ENCODE measurements around the gene ERV3-1.
"Not testable (repeated sequence)": the region's sequence is repeated elsewhere in the genome, so short reads cannot be mapped to it uniquely, and the experiment has no call there.

The ERV3-1 gene

GRCh38 chr7:64946772-64947171, 59.7 kb downstream of the ERV3-1 start:
- no peak overlapping the region for H3K4me3 ChIP-seq (ENCODE audit: low read length)
- TF ChIP-seq CTCF (conservative IDR thresholded peaks at IDR 0.05; ENCODE audit: low read length), result no peak
- no peak for DNase-seq (ENCODE audit: low read depth)

- H3K4me3 ChIP-seq (ENCODE audit: low read length), result no peak overlapping the region
- no peak for DNase-seq (ENCODE audit: low read depth)
- TF ChIP-seq CTCF (conservative IDR thresholded peaks at IDR 0.05; ENCODE audit: low read length), result no peak
Measured at GRCh38 chr7:64945503-64946175, 60.8 kb downstream of the ERV3-1 start.

GRCh38 chr7:64944667-64945502, 61.6 kb downstream of the ERV3-1 start:
- DNase-seq (ENCODE audit: low read depth); H3K4me3 ChIP-seq (ENCODE audit: low read length): not testable (repeated sequence)

Measured in AG10803 (cell line).